Stimulated activated CD8-positive, alpha-beta memory T cell treated with anti-CD3 and anti-CD28 coated beads, Interleukin-15, amount 100 ng/mL, for 48 hours (primary cell): ENCODE results near the gene F12.
A peak's percentile ranks its signal among the peaks of the same experiment; 100 is the strongest.

ENCODE experiments used
- DNase-seq, 2 donors: peaks; one replicate each; pipeline ENCODE4 v3.0.0-alpha.2; 2020; ENCODE audit warnings: low read depth in 2 of 2

The F12 gene

DNA sequence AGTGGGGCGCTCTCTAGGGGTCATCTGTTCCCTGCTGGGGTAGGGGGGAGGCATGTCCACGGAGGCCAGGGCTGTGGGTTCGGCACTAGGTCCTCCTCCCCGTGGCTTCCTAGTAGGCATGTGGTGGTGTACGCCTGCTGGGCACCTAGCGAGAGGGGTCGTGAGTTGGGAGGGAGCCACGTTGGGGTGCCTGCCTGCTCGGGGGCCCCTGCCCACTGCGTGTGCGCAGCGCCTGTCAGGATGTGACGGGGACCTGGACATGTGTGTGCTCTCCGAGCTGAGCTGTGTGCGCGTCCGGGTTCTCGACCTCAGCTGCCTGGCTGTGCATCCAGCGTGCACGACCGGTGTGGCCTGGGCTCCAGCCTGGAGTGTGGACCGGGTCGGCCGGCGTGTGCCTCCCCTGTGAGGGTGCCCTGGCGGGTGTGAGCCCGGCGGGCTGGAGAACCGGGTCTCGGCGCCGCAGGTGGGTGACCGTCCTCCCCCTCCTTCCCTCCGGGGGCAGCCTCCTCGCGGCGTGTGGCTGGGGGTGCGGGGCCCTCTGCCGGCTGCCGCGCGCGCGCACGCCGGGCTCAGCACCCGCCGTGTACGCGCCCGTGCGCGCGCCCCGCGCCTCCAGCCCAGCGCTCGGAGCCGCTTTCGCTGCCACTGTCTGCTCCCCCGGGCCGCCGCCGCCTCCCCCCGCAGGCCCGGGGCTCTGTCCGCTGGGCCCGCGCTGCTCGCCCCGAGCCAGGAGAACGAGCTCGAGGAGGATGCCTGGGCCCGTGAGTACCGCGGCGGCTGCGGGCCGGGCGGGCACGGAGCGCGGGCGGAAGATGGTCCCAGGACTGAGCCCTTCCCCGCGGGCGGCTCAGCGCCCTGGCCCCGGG, 37.1 kb upstream of the F12 start, which contains the start of gene PRR7:
Gene PRR7 (plus strand): TSS at position 615 of the 866 bp plus-strand sequence. CDS start 8,254 bp downstream, outside the sequence.
- peak; percentile 61 to 62 for DNase-seq

DNA sequence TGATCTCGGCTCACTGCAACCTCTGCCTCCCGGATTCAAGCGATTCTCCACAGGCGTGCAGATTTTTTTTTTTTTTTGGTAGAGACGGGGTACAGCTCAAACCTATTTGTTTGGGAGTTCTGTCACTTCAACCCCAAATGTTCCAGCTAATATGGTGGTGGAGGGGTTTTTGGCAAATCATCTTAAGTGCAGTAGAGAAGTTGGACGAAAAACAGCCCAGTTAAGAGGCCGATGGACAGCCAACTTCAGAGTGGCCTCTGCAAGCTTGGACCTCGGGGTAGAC, 36.5 kb upstream of the F12 start:
- no peak for DNase-seq

DNA sequence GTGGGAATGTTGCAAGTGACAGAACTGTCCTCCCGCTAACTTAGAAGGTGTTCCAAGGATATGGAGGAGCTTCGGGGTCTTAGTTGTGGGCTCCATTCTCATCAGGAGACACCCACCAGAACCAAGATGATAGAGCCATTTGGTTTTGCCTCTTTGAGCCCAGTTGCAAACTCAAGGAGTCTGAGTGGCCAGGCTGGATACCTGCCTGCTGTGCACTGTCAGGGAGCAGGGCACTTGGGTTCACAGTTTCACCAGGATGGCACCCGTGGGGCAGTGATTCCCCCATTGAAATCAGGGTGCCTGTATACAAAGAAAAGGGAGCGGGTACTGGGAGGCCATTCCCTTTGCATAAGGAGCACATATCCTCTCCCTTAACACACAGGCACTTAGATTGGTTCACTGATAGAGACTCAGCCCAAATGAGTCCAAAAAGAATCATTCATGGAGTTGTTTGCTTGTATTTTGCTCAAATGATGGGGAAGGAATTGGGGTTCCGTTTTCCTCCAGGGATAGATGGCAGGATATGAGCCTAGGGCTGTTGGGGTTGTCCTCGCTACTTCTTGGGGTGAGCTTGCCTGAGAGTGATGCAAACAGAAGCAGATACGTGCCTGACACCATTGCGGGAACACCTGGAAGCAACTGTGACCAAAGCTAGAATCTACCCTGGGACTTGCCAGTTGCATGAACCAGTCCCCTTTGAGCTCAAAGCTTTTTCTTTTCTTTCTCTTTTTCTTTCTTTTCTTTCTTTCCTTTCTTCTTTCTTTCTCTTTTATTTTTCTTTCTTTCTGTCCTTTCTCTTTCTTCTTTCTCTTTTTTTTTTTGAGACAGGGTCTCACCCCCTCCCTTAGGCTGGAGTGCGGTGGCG, 35.9 kb upstream of the F12 start:
- DNase-seq = no peak

DNA sequence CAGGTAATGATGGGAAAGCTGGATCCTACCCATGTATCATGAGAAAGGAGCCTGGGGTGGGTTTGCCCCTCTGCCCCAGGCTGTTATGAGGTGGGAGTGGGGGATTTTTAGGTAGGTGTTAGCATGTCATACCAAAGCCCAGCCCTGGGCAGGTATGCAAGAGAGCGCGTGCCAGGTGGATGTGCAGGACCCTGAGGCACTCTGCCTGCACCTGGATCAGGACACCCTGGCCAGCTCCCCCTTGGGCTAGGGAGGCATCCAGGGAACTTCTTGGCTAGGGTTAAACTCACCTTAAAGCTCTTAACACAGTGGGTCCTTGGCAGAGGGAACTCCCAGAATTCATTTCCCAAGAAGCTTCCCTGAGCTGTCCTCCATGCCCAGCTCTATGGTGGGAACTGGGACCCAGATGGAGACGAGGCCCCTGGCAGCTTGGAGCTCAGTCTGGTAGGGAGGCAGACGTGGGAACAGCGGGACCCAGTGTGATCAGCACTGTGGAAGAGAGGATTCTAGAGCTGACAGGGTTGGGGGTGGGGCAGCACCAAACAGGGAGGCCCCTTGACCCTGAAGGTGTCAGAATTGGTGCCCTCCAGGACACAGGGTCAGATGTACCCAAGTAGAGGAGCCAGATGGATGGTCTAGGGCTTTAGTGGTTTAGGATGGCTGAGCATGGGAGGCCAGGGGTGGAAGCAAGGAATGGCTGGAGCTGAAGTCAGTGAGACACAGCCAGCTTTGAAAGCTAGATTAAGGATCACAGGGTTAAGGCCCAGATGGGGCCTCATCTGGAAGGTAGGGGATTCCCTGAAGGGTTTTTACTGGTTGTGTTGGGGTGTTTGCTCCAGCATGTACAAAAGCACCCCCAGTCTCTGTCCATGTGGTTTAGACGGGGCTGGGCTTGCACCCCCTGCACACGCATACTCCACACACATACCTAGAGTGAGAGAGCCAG, 35.0 kb upstream of the F12 start:
- DNase-seq = no peak

DNA sequence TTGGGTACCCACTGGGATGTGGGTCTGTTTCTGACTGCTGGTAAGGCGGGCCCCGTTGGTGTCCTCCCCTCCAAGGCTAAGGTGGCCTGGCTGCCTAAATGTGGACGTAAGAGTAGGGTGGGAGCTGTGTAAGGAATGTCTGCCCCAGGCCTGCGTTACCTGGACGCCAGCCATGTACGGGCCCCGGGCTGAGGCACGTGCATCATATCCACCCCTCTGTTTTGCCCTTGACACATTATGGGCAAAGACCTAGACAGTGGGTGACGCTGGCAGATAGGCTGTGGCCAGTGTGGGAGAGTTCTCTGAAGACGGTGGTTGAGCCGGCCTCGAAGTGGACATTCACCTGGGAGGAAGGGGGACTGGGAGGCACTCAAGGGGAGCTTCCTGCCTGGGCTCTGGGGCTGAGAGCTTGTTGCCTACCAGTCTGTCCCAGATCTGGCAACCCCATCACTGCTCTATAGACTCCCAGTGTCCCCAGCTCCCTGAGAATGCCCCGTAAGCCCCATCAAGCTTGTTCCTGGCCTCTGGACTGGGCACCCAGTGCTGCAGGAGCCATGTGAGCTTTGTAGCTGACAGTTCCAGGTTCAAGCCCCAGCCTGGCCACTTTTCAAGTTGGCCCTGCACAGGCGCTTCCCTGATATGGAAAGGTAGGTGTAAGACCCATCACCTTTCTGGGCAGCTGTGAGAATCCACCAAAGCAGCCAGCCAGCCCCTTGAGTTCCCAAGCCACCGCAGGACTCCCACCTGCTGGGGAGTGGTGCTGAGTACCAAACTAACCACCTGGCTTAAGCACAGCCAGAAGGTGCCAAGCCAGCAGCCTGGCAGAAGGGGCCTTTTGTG, 34.0 kb upstream of the F12 start:
- DNase-seq = no peak

DNA sequence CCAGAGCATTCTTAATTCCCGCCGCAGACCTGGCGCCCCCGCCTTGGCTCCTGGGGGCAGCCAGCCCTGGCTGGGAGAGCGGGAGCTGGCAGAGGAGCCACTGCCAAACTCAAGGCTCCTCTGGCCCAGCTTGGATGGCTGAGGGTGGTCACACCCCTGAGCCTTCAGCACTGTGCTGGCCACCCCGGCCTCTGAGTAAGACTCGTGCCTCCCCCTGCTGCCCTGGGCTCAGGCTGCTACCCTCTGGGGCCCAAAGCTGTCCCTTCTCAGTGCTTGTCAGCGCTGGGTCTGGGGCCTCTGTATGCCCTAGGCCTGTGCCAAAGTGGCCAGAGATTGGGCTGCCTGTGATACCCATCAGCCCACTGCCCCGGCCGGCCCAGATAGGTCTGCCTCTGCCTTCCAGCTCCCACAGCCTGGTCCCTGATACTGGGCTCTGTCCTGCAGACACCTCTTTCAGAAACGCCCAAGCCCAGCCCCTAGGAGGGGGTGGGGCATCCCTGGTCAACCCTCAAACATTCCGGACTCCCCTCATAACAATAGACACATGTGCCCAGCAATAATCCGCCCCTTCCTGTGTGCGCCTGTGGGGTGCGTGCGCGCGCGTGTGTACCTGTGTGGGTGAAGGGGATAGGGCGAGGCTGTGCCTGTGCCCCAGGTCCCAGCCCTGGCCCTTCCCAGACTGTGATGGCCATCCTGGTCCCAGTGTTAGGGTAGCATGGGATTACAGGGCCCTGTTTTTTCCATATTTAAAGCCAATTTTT, 32.9 kb upstream of the F12 start:
- no peak for DNase-seq

DNA sequence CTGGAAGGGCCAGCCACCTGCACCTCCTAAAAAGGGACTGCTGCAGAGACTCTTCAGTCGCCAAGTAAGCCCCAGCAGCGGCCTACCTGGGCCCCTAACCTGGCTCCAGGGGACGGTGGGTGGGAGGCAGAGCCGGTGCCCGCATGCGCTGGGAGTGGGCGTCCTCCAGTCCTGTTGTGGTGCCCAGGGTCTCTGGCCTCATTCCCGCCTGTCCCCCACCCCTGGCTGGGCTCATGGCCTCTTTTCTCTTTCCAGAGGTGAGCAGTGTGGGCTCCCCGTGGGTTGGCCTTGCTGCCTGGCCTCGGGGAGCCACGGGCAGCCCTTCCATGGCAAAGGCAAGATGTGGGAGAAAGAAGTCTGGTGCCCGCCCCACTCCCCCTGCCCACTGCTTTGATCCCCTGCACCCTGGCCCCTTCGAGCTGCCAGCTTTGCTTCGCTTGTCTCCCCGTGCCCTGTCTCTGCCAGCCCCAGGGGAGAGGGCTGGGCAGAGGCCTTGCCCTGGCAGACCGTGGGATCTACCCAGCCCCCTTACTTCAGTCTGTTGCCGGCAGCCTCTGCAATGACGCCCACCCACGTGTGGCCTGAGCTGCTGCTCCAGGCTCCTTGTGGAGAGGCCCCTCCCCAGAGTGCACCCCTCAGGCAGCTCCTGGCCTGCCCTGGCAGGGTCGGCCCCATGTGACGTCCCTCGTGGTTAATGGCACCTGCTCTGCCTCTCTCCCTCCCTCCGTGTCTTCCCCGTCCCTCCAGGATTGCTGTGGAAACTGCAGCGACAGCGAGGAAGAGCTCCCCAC, 31.8 kb upstream of the F12 start:
- no peak for DNase-seq

DNA sequence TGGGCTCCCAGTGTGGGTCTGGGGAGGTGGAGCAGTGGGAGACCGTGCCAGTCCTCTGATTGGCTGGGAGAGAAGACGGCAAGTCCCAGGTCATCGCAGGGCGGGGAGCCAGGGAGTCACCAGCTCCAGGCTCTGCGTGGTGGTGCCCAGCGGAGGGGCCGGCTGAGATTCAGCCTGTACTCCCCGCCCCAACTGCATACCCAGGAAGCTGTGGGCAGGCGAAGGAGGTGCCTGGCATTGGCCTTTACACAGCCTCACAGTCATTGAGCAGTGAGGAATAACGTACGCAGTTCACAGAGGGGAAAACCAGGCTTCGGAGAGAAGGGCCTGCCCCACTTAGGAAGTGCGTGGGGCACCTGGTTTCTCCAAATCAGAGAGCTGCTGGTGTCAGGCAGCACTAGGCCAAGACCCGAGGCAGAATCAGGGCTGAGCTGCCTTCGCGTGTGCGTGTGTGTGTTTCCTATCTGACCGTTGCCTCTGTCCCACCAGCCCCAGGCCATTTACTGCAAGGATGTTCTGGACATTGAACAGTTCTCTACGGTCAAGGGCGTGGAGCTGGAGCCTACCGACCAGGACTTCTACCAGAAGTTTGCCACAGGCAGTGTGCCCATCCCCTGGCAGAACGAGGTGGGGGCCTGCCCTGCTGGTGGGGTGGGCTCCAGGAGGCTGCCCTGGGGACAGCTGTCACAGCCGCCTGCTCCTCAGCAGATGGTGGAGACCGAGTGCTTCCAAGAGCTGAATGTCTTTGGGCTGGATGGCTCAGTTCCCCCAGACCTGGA, 31.0 kb upstream of the F12 start:
- DNase-seq = no peak

DNA sequence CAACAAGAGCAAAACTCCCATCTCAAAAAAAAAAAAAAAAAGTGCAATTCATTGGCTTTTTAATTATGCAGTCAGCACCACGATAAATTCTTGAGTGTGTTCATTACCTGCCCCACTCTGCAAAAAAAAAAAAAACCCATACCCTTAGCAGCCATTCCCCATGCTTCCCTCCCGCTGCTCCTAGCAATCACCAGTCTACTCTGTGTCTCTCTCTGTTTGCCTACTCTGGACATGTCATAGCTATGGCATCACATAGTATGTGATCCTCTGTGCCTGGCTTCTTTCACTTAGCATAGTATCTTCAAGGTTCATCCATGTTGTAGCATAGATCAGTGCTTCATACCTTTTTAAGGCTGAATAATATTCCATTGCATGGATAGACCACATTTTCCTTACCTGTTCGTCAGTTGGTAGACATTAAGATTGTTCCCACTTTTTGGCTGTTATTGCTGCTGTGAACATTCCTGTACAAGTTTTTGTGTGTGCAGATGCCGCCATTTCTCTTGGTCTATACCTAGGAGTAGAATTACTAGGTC, 30.2 kb upstream of the F12 start:
- DNase-seq = no peak

DNA sequence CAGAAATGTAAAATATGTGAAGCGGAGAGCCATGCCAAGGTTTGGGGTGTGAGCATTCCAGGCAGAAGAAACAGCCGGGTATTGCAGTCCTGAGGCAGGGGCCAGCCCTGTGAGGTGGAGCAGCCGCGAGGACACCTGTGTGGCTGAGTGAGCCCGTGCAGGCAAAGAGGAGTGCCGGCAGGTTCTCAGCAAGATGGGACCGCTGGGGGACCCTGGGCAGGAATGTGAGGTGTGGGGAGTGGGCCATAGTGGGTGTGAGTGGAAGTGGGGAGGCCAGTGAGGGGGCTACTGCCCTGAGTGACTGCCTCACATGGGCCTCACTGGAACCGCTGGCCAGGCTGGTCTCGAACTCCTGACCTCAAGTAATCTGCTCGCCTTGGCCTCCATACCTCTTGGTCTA, 29.1 kb upstream of the F12 start:
- DNase-seq = no peak

DNA sequence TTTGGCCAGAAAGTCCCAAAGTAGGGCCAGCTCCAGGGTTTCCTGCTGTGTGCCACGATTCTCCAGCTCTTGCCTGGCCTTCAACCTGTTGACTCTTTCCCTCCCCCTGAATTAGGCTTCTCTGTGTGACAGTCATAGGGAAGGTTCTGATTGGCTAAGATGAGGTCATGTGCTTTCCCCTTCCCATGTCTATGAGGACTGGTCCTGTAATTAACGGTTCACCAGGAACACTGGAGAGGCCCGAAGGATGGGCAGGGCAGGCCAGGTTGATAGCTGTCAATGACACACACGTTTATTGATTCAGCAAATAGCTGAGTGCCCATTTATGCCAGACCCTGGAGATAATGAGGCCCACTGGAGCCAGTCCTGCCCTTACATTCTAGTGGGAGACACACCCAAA, 28.3 kb upstream of the F12 start:
- DNase-seq = no peak

DNA sequence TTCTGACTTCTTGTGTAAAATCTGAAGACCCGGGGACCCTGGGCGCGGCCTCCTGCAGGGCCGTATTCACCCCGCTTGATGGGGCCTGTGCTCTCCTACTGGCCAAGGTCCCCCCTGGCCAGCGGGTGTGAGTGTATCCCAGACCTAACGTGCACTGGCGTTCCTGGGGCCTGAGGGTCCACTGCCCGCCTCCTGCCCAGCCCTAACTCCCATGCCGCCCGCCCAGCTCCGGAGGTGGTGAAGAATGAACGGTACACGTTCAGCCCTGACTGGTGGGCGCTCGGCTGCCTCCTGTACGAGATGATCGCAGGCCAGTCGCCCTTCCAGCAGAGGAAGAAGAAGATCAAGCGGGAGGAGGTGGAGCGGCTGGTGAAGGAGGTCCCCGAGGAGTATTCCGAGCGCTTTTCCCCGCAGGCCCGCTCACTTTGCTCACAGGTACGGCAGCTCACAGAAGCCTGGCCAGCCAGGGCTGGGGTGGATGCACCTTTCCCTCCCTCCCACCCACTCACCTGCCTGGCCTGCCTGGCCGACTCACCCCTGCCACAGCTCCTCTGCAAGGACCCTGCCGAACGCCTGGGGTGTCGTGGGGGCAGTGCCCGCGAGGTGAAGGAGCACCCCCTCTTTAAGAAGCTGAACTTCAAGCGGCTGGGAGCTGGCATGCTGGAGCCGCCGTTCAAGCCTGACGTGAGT, 26.6 kb upstream of the F12 start:
- DNase-seq = no peak

DNA sequence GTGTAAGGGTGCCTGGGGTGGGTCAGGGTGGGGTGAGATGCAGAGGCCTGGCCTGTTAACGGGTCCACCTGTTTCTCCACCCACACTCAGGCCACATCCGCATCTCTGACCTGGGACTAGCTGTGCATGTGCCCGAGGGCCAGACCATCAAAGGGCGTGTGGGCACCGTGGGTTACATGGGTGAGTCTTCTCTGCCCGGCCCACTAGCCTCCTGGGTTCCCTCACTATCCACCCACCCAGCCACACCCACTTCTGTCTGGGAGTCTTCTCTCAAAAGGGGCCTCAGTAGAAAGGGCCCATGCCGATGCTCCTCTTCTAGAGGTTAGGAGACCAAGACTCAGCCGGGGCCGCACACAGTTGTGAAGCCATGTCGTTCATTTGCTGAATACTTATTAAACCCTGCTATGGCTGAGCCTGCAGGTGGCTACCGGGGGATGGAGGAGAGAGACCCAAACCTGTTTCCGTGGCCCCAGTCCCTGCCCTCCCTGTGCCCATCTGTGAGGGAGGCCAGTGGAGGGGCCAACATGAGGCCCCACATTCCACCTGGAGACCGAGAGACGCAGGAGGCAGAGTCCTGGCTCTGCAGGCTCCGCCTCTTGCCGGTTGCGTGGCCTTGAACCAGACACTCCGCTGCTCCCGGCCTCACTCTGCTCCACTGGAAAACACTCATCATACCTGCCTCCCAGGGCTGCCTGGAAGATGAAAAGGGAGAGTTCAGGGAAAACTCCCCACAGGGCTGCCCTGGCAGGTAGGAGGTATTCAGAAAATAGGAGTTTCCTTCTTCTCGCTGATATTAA, 25.8 kb upstream of the F12 start:
- no peak for DNase-seq

DNA sequence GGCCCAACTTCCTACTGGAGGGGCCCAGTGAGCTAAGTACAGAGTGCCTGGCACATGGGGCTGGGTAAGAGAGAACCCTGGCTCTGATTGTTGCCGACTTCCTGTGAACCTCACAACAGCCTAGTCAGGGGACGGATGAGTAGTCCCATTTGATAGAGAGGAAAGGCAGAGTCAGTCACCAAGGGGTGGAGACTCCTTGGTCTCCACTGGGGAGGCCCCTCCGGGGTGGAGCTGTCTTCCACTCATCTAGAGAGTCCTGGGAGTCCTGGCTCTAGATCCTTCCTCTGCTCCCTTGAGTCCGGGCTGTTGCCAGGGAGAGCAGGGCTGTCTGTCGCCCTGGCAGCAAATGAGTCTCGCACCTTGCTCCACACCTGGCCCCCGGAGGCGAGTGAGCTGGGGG, 25.1 kb upstream of the F12 start:
- DNase-seq = no peak

DNA sequence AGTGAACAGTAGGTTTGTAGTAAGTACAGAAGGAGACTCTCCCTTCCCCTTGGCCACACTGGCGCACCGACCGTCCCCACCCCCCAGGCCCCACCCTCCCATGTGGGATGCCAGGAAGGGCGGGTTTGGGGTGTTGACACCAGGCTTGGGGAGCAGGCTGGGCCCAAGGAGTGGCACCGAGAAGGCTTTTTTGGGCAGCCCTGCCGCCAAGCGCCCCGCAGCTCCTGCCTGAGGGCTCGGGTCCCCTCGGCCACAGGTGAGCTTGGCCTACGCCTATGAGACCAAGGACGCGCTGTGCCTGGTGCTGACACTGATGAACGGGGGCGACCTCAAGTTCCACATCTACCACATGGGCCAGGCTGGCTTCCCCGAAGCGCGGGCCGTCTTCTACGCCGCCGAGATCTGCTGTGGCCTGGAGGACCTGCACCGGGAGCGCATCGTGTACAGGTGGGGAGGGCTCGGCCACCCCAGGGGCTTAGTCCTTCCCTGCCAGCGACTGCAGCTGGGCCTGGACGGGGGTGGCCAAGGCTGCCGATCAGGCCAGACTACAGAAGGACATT, 24.4 kb upstream of the F12 start:
- no peak for DNase-seq

DNA sequence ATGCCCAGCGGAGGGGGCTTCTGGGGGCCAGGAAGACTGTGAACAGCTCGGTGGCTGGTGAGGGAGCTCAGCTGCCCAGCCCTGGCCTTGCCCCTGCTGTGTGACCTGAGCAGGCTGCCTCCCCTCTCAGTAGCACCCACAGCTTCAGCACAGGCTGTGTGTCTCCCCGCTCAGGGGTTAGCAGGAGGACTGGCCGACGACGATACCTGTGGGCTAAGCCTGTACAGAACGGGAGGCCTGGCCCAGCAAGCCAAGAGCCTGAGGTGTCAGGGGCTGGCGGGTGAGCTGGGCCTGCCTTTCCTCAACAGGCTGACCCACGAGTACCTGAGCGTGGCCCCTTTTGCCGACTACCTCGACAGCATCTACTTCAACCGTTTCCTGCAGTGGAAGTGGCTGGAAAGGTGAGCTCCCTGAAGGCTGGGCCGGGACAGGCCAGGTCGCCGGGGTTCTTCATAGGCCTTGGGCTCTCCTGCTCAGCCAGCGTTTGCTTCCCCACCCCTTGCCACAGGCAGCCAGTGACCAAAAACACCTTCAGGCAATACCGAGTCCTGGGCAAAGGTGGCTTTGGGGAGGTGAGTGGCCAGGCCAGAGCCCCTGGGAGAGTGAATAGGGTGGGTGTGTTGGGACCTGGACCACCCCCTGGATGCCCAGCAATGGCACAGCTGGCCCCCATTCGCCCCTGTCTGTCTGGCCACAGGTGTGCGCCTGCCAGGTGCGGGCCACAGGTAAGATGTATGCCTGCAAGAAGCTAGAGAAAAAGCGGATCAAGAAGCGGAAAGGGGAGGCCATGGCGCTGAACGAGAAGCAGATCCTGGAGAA, 23.7 kb upstream of the F12 start:
- DNase-seq = no peak
